Karpas-422 (cell line): ENCODE data around the gene RARB. TPM values are rescaled to one million over a fixed set of nuclear protein-coding genes. Genes with fewer than 3 reads are reported as not detected.

Experiments
- DNase-seq: peaks from one replicate; pipeline ENCODE4 v3.0.0-alpha.2; 2015
- H2AFZ ChIP-seq: fragments of 200-600 bp; sonication (generic); 2 replicates; pipeline ENCODE4 v1.6.1; 2014; ENCODE audit warnings: antibody characterized with exemption, low read length, mixed read lengths
- H3K27ac ChIP-seq: fragments of 200-600 bp; sonication (generic); 2 replicates; pipeline ENCODE4 v1.5.1; 2014; ENCODE audit warnings: mild to moderate bottlenecking, low read length, moderate library complexity
- H3K27me3 ChIP-seq: fragments of 200-600 bp; sonication (generic); 2 replicates; pipeline ENCODE4 v1.6.1; 2014; ENCODE audit warnings: low read length, mixed read lengths
- H3K36me3 ChIP-seq: fragments of 200-600 bp; sonication (generic); 2 replicates; pipeline ENCODE4 v1.6.1; 2014; ENCODE audit warnings: low read length, mixed read lengths; ENCODE audit not compliant: insufficient read depth
- H3K4me1 ChIP-seq: fragments of 200-600 bp; sonication (generic); 2 replicates; pipeline ENCODE4 v1.6.1; 2014; ENCODE audit warnings: mild to moderate bottlenecking, low read length, mixed read lengths
- H3K4me2 ChIP-seq: fragments of 200-600 bp; sonication (generic); 2 replicates; pipeline ENCODE4 v1.6.1; 2014; ENCODE audit warnings: low read length, low read depth, mild to moderate bottlenecking; ENCODE audit not compliant: poor library complexity, severe bottlenecking
- H3K4me3 ChIP-seq: fragments of 200-600 bp; sonication (generic); 2 replicates; pipeline ENCODE4 v1.5.1; 2014; ENCODE audit warnings: mild to moderate bottlenecking, antibody characterized with exemption, low read length, mixed read lengths
- H3K79me2 ChIP-seq: fragments of 200-600 bp; sonication (generic); 2 replicates; pipeline ENCODE4 v1.6.1; 2014; ENCODE audit warnings: mild to moderate bottlenecking, low read length, mixed read lengths
- H3K9ac ChIP-seq: fragments of 200-600 bp; sonication (generic); 2 replicates; pipeline ENCODE4 v1.6.0; 2014; ENCODE audit warnings: low read length
- H3K9me2 ChIP-seq: fragments of 200-600 bp; sonication (generic), shearing (Covaris generic); replicated peaks from 2 replicates; pipeline ENCODE4 v1.6.0; 2014; ENCODE audit warnings: mild to moderate bottlenecking, low read length, moderate library complexity; ENCODE audit not compliant: insufficient read depth
- H3K9me3 ChIP-seq: fragments of 300-700, 200-600 bp; sonication (generic); 2 replicates; pipeline ENCODE4 v1.6.1; 2014; ENCODE audit warnings: low read length, mixed read lengths
- H4K20me1 ChIP-seq: fragments of 200-600 bp; sonication (generic); 2 replicates; pipeline ENCODE4 v1.6.1; 2014; ENCODE audit warnings: mild to moderate bottlenecking, antibody characterized with exemption, low read length, low read depth; ENCODE audit not compliant: insufficient read depth
- total RNA-seq: library from RNA; depleted of rRNA; stranded (reverse); fragments of >200 nt; shearing (Covaris generic); gene quantifications from 2 replicates; pipeline ENCODE4 v1.2.3, GENCODE V29; 2014; ENCODE audit warnings: low replicate concordance

RARB gene
- total RNA-seq, 1 experiment from 2014 or later, result not detected

DNA sequence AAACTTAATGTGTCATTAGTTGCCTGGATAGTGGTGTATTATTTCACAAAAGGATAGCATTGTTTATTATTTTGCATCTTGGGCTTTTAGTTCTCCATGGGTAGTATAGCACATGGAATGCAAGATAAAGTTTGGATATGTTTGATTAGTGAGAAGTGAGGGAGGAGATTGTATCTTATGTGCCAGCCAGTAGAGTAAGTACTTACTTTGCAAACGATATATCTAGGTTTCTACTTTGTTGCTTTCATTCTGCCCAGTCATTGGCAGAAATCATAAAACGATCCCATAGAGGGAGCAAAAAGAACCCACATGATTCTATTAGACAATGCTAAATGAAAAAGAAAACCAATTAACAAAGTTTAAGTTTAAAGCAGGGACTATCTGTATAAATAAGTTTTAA, 105.3 kb downstream of the RARB start:
- Histone ChIP-seq H3K79me2 (no peaks in the 10 kb centered on the region), H3K27ac (no peak overlapping the region), H3K9ac (no peak overlapping the region), H3K36me3 (no peaks in the 10 kb centered on the region), H3K4me1 (no peaks in the 10 kb centered on the region), H4K20me1 (no peaks in the 10 kb centered on the region), H3K9me2 (no peaks in the 10 kb centered on the region), H3K9me3 (peaks cover 6% of the 10 kb centered on the region; the same call in 1 of the 2 replicates), H3K4me2 (no peak overlapping the region), H2AFZ (no peak overlapping the region), H3K4me3 (no peak overlapping the region), H3K27me3 (no peaks in the 10 kb centered on the region)
- DNase-seq, result no peak

DNA sequence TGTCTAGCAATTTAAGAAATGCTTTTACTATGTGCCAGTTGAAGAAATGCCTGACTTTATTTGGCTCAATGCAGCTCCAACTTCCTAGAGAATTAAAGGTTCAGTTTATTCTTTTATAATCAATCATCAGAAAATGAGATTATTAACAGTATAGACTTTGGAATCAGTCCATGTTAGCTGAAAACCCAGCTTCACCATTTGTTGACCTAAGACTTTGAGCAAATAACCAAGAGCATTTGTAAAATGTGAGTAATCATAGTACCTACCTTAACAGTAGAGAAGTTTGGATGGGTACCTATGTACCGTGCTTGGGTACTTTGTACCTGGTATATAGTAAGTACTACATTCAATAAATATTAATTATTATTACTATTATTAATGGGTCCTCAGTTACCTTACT, 105.9 kb downstream of the RARB start:
- Histone ChIP-seq H3K4me3 (no peak overlapping the region), H3K27ac (no peak overlapping the region), H3K4me1 (no peaks in the 10 kb centered on the region), H3K9ac (no peak overlapping the region), H3K9me2 (no peaks in the 10 kb centered on the region), H2AFZ (no peak overlapping the region), H3K9me3 (peaks cover 6% of the 10 kb centered on the region; the same call in 1 of the 2 replicates), H4K20me1 (no peaks in the 10 kb centered on the region), H3K36me3 (no peaks in the 10 kb centered on the region), H3K27me3 (no peaks in the 10 kb centered on the region), H3K79me2 (no peaks in the 10 kb centered on the region), H3K4me2 (no peak overlapping the region)
- no peak for DNase-seq

DNA sequence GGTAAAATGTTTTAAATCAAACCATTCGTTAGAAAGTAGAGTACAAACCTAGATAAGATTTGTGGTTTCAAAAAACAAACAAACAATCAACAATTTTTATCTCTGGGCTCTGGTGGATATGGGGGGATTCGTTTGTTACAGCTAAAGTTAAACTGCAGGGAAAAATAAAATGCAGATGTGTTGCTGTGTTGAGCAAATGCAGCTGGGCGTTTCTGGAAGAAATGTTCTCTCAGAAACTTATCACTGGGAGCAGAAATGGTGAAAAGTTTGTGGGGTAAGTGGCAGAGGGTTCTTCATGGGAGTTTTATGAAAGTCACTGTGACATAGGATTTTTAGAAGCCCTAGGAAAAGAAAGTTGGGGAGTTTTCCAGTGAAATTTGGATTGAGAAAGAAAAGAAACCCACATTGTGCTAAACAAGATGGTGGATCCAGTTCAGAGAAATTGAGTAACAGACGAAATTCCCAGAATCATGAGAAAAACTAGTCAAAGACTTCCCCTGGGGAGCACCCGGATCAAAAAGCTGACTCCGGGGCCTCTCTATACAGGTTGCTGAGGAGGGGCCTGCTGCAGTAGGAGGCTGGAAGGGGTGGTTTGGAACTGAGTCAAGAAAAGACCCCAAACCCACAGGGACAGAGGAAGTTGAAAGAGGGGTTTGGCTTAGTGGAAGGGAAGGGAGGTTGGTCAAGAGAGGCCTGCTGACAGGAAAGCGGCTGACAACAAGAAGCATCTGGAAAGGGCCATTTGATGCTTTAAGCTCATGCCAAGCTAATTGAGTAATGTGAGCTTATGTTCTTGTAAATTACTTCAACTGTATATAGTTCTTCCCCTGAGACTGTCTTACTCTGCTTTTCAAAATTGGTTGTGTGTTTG, 108.7 kb downstream of the RARB start:
- H3K9me2 ChIP-seq, result no peaks in the 10 kb centered on the region
- H3K36me3 ChIP-seq, result no peaks in the 10 kb centered on the region
- no peak overlapping the region for H2AFZ ChIP-seq
- no peak overlapping the region for H3K9ac ChIP-seq
- no peaks in the 10 kb centered on the region for H4K20me1 ChIP-seq
- H3K4me3 ChIP-seq, result no peak overlapping the region
- no peak for DNase-seq
- H3K79me2 ChIP-seq, result no peaks in the 10 kb centered on the region
- no peak overlapping the region for H3K4me2 ChIP-seq
- no peaks in the 10 kb centered on the region for H3K27me3 ChIP-seq
- H3K9me3 ChIP-seq, result peaks cover 6% of the 10 kb centered on the region; the same call in 1 of the 2 replicates
- no peak overlapping the region for H3K27ac ChIP-seq
- H3K4me1 ChIP-seq, result no peaks in the 10 kb centered on the region

DNA sequence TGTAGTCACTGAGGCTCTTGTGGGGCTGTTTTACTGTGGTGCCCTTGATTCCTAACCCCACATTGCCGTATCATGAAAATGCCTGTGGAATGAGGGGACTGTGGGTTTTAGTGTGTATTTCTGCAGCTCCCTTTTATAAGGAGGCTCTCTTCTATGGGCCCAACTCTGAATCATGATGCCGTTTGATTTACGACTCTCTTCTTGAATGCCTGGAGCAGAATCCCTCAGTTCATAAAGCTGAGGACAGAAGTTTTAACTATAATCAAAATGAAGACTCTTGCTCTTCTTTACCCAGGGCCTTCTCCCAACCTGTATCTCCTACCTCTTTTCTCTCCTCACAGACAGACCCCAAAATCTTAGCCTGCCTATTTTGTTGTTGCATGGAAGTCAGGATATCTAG, 109.5 kb downstream of the RARB start:
- no peaks in the 10 kb centered on the region for H3K27me3 ChIP-seq
- no peaks in the 10 kb centered on the region for H3K36me3 ChIP-seq
- no peaks in the 10 kb centered on the region for H3K79me2 ChIP-seq
- no peak overlapping the region for H3K4me3 ChIP-seq
- DNase-seq, result no peak
- peaks cover under 1% of the 10 kb centered on the region; the same call in 1 of the 2 replicates for H3K9me3 ChIP-seq
- H4K20me1 ChIP-seq, result no peaks in the 10 kb centered on the region
- no peaks in the 10 kb centered on the region for H3K4me1 ChIP-seq
- no peak overlapping the region for H2AFZ ChIP-seq
- no peaks in the 10 kb centered on the region for H3K9me2 ChIP-seq
- H3K9ac ChIP-seq, result no peak overlapping the region
- H3K27ac ChIP-seq, result no peak overlapping the region
- no peak overlapping the region for H3K4me2 ChIP-seq

DNA sequence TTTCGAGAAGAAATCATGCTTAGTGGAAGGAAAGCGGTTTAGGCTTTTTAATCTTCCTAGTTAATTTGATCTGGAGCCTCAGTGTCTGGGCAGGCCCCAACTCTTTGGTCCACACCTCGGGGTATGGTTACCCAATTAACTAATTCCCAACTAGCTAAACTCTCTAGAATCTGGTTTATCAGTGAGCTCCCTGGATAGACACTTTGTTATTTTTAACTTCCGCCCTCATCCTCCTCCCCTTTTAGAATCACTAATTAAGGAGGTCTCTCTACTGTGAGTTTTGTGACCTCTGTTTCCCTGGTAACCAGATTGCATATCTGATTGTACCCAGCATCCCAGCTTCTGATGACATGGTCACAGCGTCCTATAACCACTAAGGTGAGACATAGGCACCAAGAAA, 112.2 kb downstream of the RARB start:
- Histone ChIP-seq H3K9ac (no peak overlapping the region), H3K27me3 (no peaks in the 10 kb centered on the region), H3K9me3 (no peaks in the 10 kb centered on the region), H3K27ac (no peak overlapping the region), H3K4me2 (no peak overlapping the region), H3K4me3 (no peak overlapping the region), H3K79me2 (no peaks in the 10 kb centered on the region), H3K9me2 (no peaks in the 10 kb centered on the region), H3K36me3 (no peaks in the 10 kb centered on the region), H4K20me1 (no peaks in the 10 kb centered on the region), H3K4me1 (no peaks in the 10 kb centered on the region), H2AFZ (no peak overlapping the region)
- no peak for DNase-seq

DNA sequence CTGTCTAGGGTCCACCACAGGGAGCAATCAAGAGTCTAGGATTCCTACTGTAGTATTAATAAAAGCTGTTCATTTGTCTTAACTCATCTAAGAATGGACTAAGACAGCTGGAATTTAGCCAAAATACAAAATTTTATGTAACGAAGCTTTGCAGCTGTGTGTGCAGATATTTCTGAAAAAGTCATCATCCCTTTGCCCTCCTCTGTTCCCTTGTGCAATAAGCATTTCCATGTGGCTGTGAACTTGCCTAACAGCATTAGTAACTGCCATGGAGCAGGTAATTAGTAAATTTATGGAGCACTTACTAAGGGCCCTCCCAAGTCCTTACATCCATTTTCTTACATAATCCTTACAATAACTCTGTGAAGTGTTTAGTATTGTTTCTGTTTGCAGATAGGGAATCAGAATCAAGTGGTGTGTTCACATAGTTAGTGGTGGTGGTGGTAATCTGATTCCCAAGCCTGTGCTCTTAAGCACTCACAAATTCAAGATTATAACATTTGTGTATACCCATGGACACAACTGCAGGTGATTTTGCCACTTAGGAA, 114.5 kb downstream of the RARB start:
- Histone ChIP-seq H3K9me3 (no peaks in the 10 kb centered on the region), H3K27me3 (no peaks in the 10 kb centered on the region), H3K9ac (no peak overlapping the region), H3K79me2 (no peaks in the 10 kb centered on the region), H2AFZ (no peak overlapping the region), H3K4me2 (no peak overlapping the region), H3K4me1 (no peaks in the 10 kb centered on the region), H4K20me1 (no peaks in the 10 kb centered on the region), H3K36me3 (no peaks in the 10 kb centered on the region), H3K4me3 (no peak overlapping the region), H3K9me2 (no peaks in the 10 kb centered on the region), H3K27ac (no peak overlapping the region)
- DNase-seq, result no peak

DNA sequence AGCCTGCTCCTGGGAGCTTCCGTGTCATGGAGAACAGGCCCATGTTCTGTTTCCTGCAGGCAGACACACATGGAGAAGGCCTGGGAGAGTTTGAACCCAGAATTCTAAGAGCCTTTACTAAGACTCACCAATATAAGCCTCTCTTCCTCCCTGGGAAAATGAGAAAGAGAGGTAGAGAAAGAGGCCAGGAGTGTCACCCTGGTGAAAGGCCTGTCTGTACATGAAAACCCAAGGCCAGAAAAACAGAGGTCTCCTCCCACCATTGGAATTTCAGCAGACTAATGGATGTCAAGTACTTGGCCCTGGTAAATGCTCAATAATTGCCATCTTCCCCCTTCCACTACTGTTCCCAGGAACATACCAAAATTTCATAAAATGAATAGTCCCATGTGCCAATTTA, 119.0 kb downstream of the RARB start:
- Histone ChIP-seq H2AFZ (no peak overlapping the region), H3K36me3 (no peaks in the 10 kb centered on the region), H3K4me2 (no peak overlapping the region), H3K4me1 (no peaks in the 10 kb centered on the region), H3K27ac (no peak overlapping the region), H3K9me3 (no peaks in the 10 kb centered on the region), H3K9me2 (no peaks in the 10 kb centered on the region), H3K9ac (no peak overlapping the region), H3K4me3 (no peak overlapping the region), H3K27me3 (no peaks in the 10 kb centered on the region), H3K79me2 (no peaks in the 10 kb centered on the region), H4K20me1 (no peaks in the 10 kb centered on the region)
- no peak for DNase-seq

DNA sequence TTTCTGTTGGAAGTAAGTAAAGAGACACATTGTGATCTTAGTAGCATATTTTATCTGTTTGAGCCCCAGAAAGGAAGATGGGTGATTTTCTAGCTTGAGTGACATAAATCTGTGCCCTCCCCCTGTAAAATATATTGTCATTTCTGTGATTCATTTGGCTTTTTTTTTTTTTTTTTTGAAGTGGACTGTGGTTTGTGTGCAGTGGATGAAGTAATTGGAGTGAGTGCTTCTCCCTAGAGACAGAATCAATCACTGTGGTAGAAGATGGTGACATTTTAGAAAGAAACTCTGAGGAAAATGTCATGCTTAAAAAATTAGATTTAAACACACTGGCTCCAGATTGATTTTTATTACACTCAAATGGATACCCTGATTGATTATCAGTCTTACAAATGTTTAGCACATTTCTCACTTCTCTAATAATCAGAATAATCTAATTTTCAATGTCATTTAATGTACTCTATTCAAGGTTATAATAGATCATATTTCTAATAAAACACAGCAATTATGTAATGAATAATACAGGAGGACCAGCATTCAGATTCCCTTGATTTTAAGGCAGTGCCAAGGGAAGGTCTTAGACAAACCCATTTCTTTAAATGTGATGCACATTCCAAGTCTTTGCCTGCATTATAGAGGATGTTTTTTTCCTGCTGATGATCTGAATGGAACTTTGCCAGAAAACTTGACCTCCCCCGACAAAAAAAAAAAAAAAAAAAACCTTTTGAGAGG, 120.0 kb downstream of the RARB start:
- Histone ChIP-seq H4K20me1 (no peaks in the 10 kb centered on the region), H2AFZ (no peak overlapping the region), H3K27ac (no peak overlapping the region), H3K4me2 (no peak overlapping the region), H3K9me2 (no peaks in the 10 kb centered on the region), H3K79me2 (no peaks in the 10 kb centered on the region), H3K9ac (no peak overlapping the region), H3K4me1 (no peaks in the 10 kb centered on the region), H3K27me3 (no peaks in the 10 kb centered on the region), H3K9me3 (no peaks in the 10 kb centered on the region), H3K36me3 (no peaks in the 10 kb centered on the region), H3K4me3 (no peak overlapping the region)
- no peak for DNase-seq
